SK-N-SH treated with all-trans-retinoic acid at 6 μM for 48 hours (cell line): Measurements from ENCODE around the gene NDUFA13.

Experiments
- ATAC-seq: fragments of 200-7000 bp; cut with Tn5 transposase; 3 replicates; pipeline ENCODE4 v1.9.1; 2020; ENCODE audit warnings: mild to moderate bottlenecking, moderate library complexity
- ARNTL ChIP-seq: fragments of 450-650 bp; formaldehyde crosslinking; IDR thresholded peaks from 2 replicates; pipeline ENCODE4 v1.5.0; 2020; ENCODE audit warnings: low read depth, mild to moderate bottlenecking, moderate library complexity, borderline replicate concordance
- BACH2 ChIP-seq: fragments of 250-450 bp; sonication (Bioruptor Pico); IDR thresholded peaks from 2 replicates; pipeline ENCODE4 v1.9.0; 2021; ENCODE audit warnings: mild to moderate bottlenecking, borderline replicate concordance
- CREB5 ChIP-seq: fragments of 250-450 bp; sonication (Bioruptor Pico); IDR thresholded peaks from 2 replicates; pipeline ENCODE4 v1.5.1; 2020; ENCODE audit warnings: low read depth, mild to moderate bottlenecking, moderate library complexity
- CSDC2 ChIP-seq: fragments of 250-450 bp; sonication (Bioruptor Pico); IDR thresholded peaks from 2 replicates; pipeline ENCODE4 v1.5.0; 2020; ENCODE audit warnings: mild to moderate bottlenecking, moderate library complexity
- CSRNP3 ChIP-seq: fragments of 250-450 bp; sonication (Bioruptor Pico); IDR thresholded peaks from 2 replicates; pipeline ENCODE4 v1.5.1; 2021; ENCODE audit warnings: mild to moderate bottlenecking, moderate library complexity
- ESRRG ChIP-seq: fragments of 250-450 bp; sonication (Bioruptor Pico); IDR thresholded peaks from 2 replicates; pipeline ENCODE4 v1.6.1; 2021; ENCODE audit warnings: mild to moderate bottlenecking
- GLIS3 ChIP-seq: fragments of 250-450 bp; sonication (Bioruptor Pico); IDR thresholded peaks from 2 replicates; pipeline ENCODE4 v1.5.0; 2020; ENCODE audit warnings: mild to moderate bottlenecking, moderate library complexity
- ISL1 ChIP-seq: fragments of 250-450 bp; sonication (Bioruptor Pico); IDR thresholded peaks from 2 replicates; pipeline ENCODE4 v2.1.2; 2022; ENCODE audit warnings: mild to moderate bottlenecking, moderate library complexity
- OSR1 ChIP-seq: fragments of 250-450 bp; sonication (Bioruptor Pico); IDR thresholded peaks from 2 replicates; pipeline ENCODE4 v1.8.0; 2022; ENCODE audit warnings: moderate library complexity, mild to moderate bottlenecking, inconsistent platforms
- POU6F1 ChIP-seq: fragments of 250-450 bp; sonication (Bioruptor Pico); IDR thresholded peaks from 2 replicates; pipeline ENCODE4 v1.8.0; 2021; ENCODE audit warnings: low read depth, mild to moderate bottlenecking, moderate library complexity, borderline replicate concordance
- PPARA ChIP-seq: fragments of 250-450 bp; sonication (Bioruptor Pico); IDR thresholded peaks from 2 replicates; pipeline ENCODE4 v1.5.0; 2020; ENCODE audit warnings: mild to moderate bottlenecking, borderline replicate concordance
- RARB ChIP-seq: fragments of 250-450 bp; sonication (Bioruptor Pico); IDR thresholded peaks from 2 replicates; pipeline ENCODE4 v1.8.0; 2021; ENCODE audit warnings: mild to moderate bottlenecking, moderate library complexity
- SNAI2 ChIP-seq: fragments of 250-450 bp; sonication (Bioruptor Pico); IDR thresholded peaks from 2 replicates; pipeline ENCODE4 v1.5.0; 2020; ENCODE audit warnings: mild to moderate bottlenecking, moderate library complexity
- TCF4 ChIP-seq: fragments of 250-450 bp; sonication (Bioruptor Pico); IDR thresholded peaks from 2 replicates; pipeline ENCODE4 v1.8.0; 2021; ENCODE audit warnings: mild to moderate bottlenecking, moderate library complexity, borderline replicate concordance
- TOX ChIP-seq: fragments of 250-450 bp; sonication (Bioruptor Pico); IDR thresholded peaks from 2 replicates; pipeline ENCODE4 v1.8.0; 2021; ENCODE audit warnings: mild to moderate bottlenecking, moderate library complexity, borderline replicate concordance
- TSHZ2 ChIP-seq: fragments of 250-450 bp; sonication (Bioruptor Pico); IDR thresholded peaks from 2 replicates; pipeline ENCODE4 v1.5.0; 2020; ENCODE audit warnings: mild to moderate bottlenecking, moderate library complexity
- ZC3H10 ChIP-seq: fragments of 250-450 bp; sonication (Bioruptor Pico); IDR thresholded peaks from 2 replicates; pipeline ENCODE4 v1.5.1; 2021; ENCODE audit warnings: mild to moderate bottlenecking, moderate library complexity
- ZFP3 ChIP-seq: fragments of 250-450 bp; sonication (Bioruptor Pico); IDR thresholded peaks from 2 replicates; pipeline ENCODE4 v1.5.0; 2020; ENCODE audit warnings: mild to moderate bottlenecking, moderate library complexity
- ZFP30 ChIP-seq: fragments of 450-650 bp; formaldehyde crosslinking; IDR thresholded peaks from 2 replicates; pipeline ENCODE4 v1.5.0; 2022; ENCODE audit warnings: mild to moderate bottlenecking, moderate library complexity
- ZNF565 ChIP-seq: fragments of 450-650 bp; formaldehyde crosslinking; conservative IDR thresholded peaks from 2 replicates; pipeline ENCODE4 v1.5.0; 2020; ENCODE audit warnings: low read depth, mild to moderate bottlenecking, moderate library complexity
- ZNF70 ChIP-seq: fragments of 450-650 bp; formaldehyde crosslinking; IDR thresholded peaks from 2 replicates; pipeline ENCODE4 v1.5.0; 2020; ENCODE audit warnings: mild to moderate bottlenecking, moderate library complexity
- ZNF8 ChIP-seq: fragments of 450-650 bp; formaldehyde crosslinking; IDR thresholded peaks from 2 replicates; pipeline ENCODE4 v1.5.0; 2020; ENCODE audit warnings: mild to moderate bottlenecking, moderate library complexity

Gene NDUFA13

GRCh38 chr19:19548915-19549759 lies 33.1 kb downstream of the NDUFA13 start:
- TF ChIP-seq ZFP3 (peak; percentile 99), CSDC2 (CRISPR knock-in tag) (no peak)
- TF ChIP-seq, all 23 proteins: peak for 1
- ATAC-seq, result no peak

- TF ChIP-seq ESRRG (CRISPR knock-in tag) (no peak), ARNTL (CRISPR knock-in tag) (no peak), SNAI2 (CRISPR knock-in tag) (no peak), ZFP30 (CRISPR knock-in tag) (no peak), CREB5 (no peak), ZNF8 (no peak), ZFP3 (no peak), ISL1 (CRISPR knock-in tag) (no peak), POU6F1 (CRISPR knock-in tag) (no peak), TCF4 (CRISPR knock-in tag) (no peak), OSR1 (CRISPR knock-in tag) (no peak), TOX (no peak), PPARA (CRISPR knock-in tag) (no peak), BACH2 (CRISPR knock-in tag) (no peak), ZNF565 (CRISPR knock-in tag) (no peak), ZC3H10 (CRISPR knock-in tag) (no peak), TSHZ2 (no peak), ZNF70 (no peak)
- ATAC-seq, result no peak
These were observed 33.9 kb downstream of the NDUFA13 start for GRCh38 chr19:19549804-19550464.

GRCh38 chr19:19550485-19550929 lies 34.5 kb downstream of the NDUFA13 start:
- no peak for TF ChIP-seq BACH2 (CRISPR knock-in tag)
- no peak for TF ChIP-seq ZNF8
- TF ChIP-seq OSR1 (CRISPR knock-in tag), result no peak
- no peak for TF ChIP-seq RARB (CRISPR knock-in tag)
- TF ChIP-seq GLIS3, result no peak
- no peak for TF ChIP-seq CSDC2 (CRISPR knock-in tag)
- no peak for TF ChIP-seq ZNF565 (CRISPR knock-in tag)
- no peak for TF ChIP-seq CREB5
- no peak for TF ChIP-seq TCF4 (CRISPR knock-in tag)
- TF ChIP-seq ZFP3, result no peak
- no peak for TF ChIP-seq PPARA (CRISPR knock-in tag)
- no peak for TF ChIP-seq CSRNP3 (CRISPR knock-in tag)
- TF ChIP-seq ARNTL (CRISPR knock-in tag), result no peak
- no peak for TF ChIP-seq ZFP30 (CRISPR knock-in tag)
- TF ChIP-seq TOX, result no peak
- ATAC-seq, result no peak
